K562 (cell line): ENCODE data around the gene LPIN1. TPM values are rescaled to one million over a fixed set of nuclear protein-coding genes. Genes with fewer than 3 reads are reported as not detected.

ENCODE experiments used
- CBFA2T2 ChIP-seq: fragments of 450-650 bp; conservative IDR thresholded peaks from 2 replicates; pipeline ENCODE4 v1.6.1; 2017; ENCODE audit warnings: mild to moderate bottlenecking
- HMGN3 ChIP-seq: IDR thresholded peaks from 2 replicates; pipeline ENCODE4 v1.6.1; 2011; ENCODE audit warnings: borderline replicate concordance, low read depth, mild to moderate bottlenecking, mixed read lengths, low read length; ENCODE audit not compliant: insufficient read length; ENCODE audit errors: extremely low read depth
- IRF2 ChIP-seq: sonication (generic); formaldehyde crosslinking; IDR thresholded peaks from 2 replicates; pipeline ENCODE4 v1.8.1; 2022; ENCODE audit warnings: mild to moderate bottlenecking, missing genetic modification reagents
- KDM1A ChIP-seq, 2 experiments: fragments of 450-650 bp; IDR thresholded peaks; 2 replicates each; pipeline ENCODE4 v1.6.1; 2016; ENCODE audit warnings: mild to moderate bottlenecking in 2 of 2
- KDM2B ChIP-seq: fragments of 250-450 bp; sonication (Bioruptor Pico); IDR thresholded peaks from 2 replicates; pipeline ENCODE4 v1.8.0; 2021; ENCODE audit warnings: mild to moderate bottlenecking, moderate library complexity
- NFXL1 ChIP-seq: fragments of 450-650 bp; formaldehyde crosslinking; IDR thresholded peaks from 2 replicates; pipeline ENCODE4 v1.4.0; 2021; ENCODE audit warnings: mild to moderate bottlenecking
- POLR3A ChIP-seq: IDR thresholded peaks from 2 replicates; pipeline ENCODE4 v1.6.1; 2011; ENCODE audit warnings: borderline replicate concordance, mild to moderate bottlenecking, moderate library complexity; ENCODE audit not compliant: insufficient read length, insufficient read depth; ENCODE audit errors: extremely low read depth
- RBM39 ChIP-seq: fragments of 200-400 bp; formaldehyde crosslinking; optimal IDR thresholded peaks from 2 replicates; pipeline ENCODE3; 2018; ENCODE audit warnings: low read depth, low read length
- ZBTB17 ChIP-seq: fragments of 450-650 bp; formaldehyde crosslinking; IDR thresholded peaks from 2 replicates; pipeline ENCODE4 v1.4.0; 2020; ENCODE audit warnings: mild to moderate bottlenecking
- ZNF586 ChIP-seq: fragments of 450-650 bp; formaldehyde crosslinking; conservative IDR thresholded peaks from 2 replicates; pipeline ENCODE4 v1.4.0; 2020; ENCODE audit warnings: mild to moderate bottlenecking, moderate library complexity
- ZNF655 ChIP-seq: fragments of 250-450 bp; sonication (Bioruptor Pico); IDR thresholded peaks from 2 replicates; pipeline ENCODE4 v1.5.0; 2021
- polyA plus RNA-seq, 8 experiments: library from polyadenylated mRNA; depleted of rRNA in 4 of 8; stranded (reverse) in 5 of 8; unstranded in 3 of 8; fragments of >200 nt; fragmentation: Nextera tagmentation in 2 of 8; fragmentation: Illumina TruSeq in 1 of 8; extraction: Ambion mirVana in 2 of 8; extraction: Trizol in 1 of 8; gene quantifications; 2 replicates each; pipeline versions ENCODE4 v1.2.1 to v1.2.3, GENCODE V29; 2011 to 2014; ENCODE audit warnings: inconsistent platforms in 1 of 8, missing spikeins in 1 of 8
- total RNA-seq, 7 experiments: library from RNA; depleted of rRNA in 6 of 7; stranded (reverse); fragments of >200 nt in 6 of 7; fragmentation: Illumina TruSeq in 2 of 7; extraction: Trizol in 2 of 7; gene quantifications; 2 replicates each; pipeline versions ENCODE4 v1.2.1 to v1.2.3, GENCODE V29; 2011 to 2021; ENCODE audit warnings: low replicate concordance in 1 of 7
- TF ChIP-seq, protein P1 (sequence below): fragments of 200-400 bp; formaldehyde crosslinking; IDR thresholded peaks from 2 replicates; pipeline ENCODE4 v1.6.1; 2017; ENCODE audit warnings: mild to moderate bottlenecking, low read depth, low read length, moderate library complexity
- TF ChIP-seq, protein P2 (sequence below): fragments of 450-650 bp; IDR thresholded peaks from 2 replicates; pipeline ENCODE4 v1.6.1; 2018; ENCODE audit not compliant: partially characterized antibody
- TF ChIP-seq, protein P3 (sequence below): sonication (generic); formaldehyde crosslinking; IDR thresholded peaks from 2 replicates; pipeline ENCODE4 v1.8.0; 2023; ENCODE audit warnings: mild to moderate bottlenecking, missing genetic modification reagents

LPIN1 gene
- total and polyA plus RNA-seq, 9 of the 15 experiments (the other 6 are each of a cell fraction or from before 2014, with no cell fraction given) = 9.2 to 84.0 (median 27.8) TPM

GRCh38 chr2:11829947-11830707 is 83.7 kb downstream of the LPIN1 start (continued):
- TF ChIP-seq, protein P1, sequence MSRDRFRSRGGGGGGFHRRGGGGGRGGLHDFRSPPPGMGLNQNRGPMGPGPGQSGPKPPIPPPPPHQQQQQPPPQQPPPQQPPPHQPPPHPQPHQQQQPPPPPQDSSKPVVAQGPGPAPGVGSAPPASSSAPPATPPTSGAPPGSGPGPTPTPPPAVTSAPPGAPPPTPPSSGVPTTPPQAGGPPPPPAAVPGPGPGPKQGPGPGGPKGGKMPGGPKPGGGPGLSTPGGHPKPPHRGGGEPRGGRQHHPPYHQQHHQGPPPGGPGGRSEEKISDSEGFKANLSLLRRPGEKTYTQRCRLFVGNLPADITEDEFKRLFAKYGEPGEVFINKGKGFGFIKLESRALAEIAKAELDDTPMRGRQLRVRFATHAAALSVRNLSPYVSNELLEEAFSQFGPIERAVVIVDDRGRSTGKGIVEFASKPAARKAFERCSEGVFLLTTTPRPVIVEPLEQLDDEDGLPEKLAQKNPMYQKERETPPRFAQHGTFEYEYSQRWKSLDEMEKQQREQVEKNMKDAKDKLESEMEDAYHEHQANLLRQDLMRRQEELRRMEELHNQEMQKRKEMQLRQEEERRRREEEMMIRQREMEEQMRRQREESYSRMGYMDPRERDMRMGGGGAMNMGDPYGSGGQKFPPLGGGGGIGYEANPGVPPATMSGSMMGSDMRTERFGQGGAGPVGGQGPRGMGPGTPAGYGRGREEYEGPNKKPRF = no peak
- TF ChIP-seq HMGN3 (no peak), NFXL1 (no peak), RBM39 (no peak), KDM1A (IDR thresholded peaks at IDR 0.05) (peak in 1 of 2 experiments; percentile 30; a peak in 2 of 4 replicates), POLR3A (no peak), CBFA2T2 (0 out of 2 replicates have a peak, but pooled peaks have one; percentile 2), KDM2B (CRISPR knock-in tag) (no peak), ZNF655 (CRISPR knock-in tag) (no peak), ZNF586 (CRISPR knock-in tag) (no peak), ZBTB17 (no peak; the same call in 1 of the 2 replicates), IRF2 (CRISPR knock-in tag) (no peak)
- TF ChIP-seq, protein P2, sequence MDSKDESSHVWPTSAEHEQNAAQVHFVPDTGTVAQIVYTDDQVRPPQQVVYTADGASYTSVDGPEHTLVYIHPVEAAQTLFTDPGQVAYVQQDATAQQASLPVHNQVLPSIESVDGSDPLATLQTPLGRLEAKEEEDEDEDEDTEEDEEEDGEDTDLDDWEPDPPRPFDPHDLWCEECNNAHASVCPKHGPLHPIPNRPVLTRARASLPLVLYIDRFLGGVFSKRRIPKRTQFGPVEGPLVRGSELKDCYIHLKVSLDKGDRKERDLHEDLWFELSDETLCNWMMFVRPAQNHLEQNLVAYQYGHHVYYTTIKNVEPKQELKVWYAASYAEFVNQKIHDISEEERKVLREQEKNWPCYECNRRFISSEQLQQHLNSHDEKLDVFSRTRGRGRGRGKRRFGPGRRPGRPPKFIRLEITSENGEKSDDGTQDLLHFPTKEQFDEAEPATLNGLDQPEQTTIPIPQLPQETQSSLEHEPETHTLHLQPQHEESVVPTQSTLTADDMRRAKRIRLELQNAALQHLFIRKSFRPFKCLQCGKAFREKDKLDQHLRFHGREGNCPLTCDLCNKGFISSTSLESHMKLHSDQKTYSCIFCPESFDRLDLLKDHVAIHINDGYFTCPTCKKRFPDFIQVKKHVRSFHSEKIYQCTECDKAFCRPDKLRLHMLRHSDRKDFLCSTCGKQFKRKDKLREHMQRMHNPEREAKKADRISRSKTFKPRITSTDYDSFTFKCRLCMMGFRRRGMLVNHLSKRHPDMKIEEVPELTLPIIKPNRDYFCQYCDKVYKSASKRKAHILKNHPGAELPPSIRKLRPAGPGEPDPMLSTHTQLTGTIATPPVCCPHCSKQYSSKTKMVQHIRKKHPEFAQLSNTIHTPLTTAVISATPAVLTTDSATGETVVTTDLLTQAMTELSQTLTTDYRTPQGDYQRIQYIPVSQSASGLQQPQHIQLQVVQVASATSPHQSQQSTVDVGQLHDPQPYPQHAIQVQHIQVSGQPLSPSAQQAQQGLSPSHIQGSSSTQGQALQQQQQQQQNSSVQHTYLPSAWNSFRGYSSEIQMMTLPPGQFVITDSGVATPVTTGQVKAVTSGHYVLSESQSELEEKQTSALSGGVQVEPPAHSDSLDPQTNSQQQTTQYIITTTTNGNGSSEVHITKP = peak; percentile 92
- TF ChIP-seq, protein P3, sequence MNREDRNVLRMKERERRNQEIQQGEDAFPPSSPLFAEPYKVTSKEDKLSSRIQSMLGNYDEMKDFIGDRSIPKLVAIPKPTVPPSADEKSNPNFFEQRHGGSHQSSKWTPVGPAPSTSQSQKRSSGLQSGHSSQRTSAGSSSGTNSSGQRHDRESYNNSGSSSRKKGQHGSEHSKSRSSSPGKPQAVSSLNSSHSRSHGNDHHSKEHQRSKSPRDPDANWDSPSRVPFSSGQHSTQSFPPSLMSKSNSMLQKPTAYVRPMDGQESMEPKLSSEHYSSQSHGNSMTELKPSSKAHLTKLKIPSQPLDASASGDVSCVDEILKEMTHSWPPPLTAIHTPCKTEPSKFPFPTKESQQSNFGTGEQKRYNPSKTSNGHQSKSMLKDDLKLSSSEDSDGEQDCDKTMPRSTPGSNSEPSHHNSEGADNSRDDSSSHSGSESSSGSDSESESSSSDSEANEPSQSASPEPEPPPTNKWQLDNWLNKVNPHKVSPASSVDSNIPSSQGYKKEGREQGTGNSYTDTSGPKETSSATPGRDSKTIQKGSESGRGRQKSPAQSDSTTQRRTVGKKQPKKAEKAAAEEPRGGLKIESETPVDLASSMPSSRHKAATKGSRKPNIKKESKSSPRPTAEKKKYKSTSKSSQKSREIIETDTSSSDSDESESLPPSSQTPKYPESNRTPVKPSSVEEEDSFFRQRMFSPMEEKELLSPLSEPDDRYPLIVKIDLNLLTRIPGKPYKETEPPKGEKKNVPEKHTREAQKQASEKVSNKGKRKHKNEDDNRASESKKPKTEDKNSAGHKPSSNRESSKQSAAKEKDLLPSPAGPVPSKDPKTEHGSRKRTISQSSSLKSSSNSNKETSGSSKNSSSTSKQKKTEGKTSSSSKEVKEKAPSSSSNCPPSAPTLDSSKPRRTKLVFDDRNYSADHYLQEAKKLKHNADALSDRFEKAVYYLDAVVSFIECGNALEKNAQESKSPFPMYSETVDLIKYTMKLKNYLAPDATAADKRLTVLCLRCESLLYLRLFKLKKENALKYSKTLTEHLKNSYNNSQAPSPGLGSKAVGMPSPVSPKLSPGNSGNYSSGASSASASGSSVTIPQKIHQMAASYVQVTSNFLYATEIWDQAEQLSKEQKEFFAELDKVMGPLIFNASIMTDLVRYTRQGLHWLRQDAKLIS = no peak
